ENCODE measurements around the gene MEGF9.

GRCh38 chr9:120571443-120572257, 142.6 kb downstream of the MEGF9 start:
- TF ChIP-seq POLR2A (IDR thresholded peaks at IDR 0.05) (no peak), CTCF (IDR thresholded peaks at IDR 0.05) (no peak), EP300 (IDR thresholded peaks at IDR 0.05) (no peak), POLR2AphosphoS5 (IDR thresholded peaks at IDR 0.05) (peak; percentile 92)

All from gastroesophageal sphincter (tissue), 3 donors.